ENCODE data around the gene CYP8B1.

The CYP8B1 gene

GRCh38 chr3:42876940-42877720 is 1.5 kb upstream of the CYP8B1 start:
- H3K4me3 ChIP-seq (ENCODE audit: low read depth, low read length), result no peak overlapping the region
- TF ChIP-seq, protein P1, sequence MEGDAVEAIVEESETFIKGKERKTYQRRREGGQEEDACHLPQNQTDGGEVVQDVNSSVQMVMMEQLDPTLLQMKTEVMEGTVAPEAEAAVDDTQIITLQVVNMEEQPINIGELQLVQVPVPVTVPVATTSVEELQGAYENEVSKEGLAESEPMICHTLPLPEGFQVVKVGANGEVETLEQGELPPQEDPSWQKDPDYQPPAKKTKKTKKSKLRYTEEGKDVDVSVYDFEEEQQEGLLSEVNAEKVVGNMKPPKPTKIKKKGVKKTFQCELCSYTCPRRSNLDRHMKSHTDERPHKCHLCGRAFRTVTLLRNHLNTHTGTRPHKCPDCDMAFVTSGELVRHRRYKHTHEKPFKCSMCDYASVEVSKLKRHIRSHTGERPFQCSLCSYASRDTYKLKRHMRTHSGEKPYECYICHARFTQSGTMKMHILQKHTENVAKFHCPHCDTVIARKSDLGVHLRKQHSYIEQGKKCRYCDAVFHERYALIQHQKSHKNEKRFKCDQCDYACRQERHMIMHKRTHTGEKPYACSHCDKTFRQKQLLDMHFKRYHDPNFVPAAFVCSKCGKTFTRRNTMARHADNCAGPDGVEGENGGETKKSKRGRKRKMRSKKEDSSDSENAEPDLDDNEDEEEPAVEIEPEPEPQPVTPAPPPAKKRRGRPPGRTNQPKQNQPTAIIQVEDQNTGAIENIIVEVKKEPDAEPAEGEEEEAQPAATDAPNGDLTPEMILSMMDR (IDR thresholded peaks at IDR 0.05; ENCODE audit: borderline replicate concordance, insufficient read depth, low read depth, low read length), result no peak

- no peak overlapping the region for H3K4me3 ChIP-seq (ENCODE audit: low read depth, low read length)
- TF ChIP-seq, protein P1 (IDR thresholded peaks at IDR 0.05; ENCODE audit: borderline replicate concordance, insufficient read depth, low read depth, low read length), result no peak
These were observed 722 bp upstream of the CYP8B1 start for GRCh38 chr3:42876401-42876800.

DNA sequence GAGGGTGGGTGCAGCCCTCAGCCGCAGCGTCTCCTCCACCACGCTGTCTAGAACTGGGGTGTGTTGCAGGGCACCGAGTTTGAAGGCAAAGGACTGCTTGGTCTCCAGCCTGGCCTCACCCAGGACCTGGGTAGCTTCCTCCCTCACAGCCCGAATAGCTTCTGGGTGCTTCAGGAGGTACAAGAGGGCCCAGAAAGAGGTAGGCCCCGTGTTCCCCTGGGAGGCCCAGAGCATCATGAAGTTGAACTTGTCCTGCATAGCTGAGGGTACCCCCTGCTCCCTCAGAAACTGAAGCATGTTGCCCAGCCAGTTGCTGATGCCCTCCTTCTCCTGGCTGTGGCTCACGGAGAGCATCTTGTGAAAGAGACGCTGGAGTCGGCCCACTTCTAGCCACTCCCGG is 930 bp downstream of the CYP8B1 start:
- TF ChIP-seq, protein P1 (IDR thresholded peaks at IDR 0.05; ENCODE audit: borderline replicate concordance, insufficient read depth, low read depth, low read length), result no peak

GRCh38 chr3:42873221-42873982 is 2.3 kb downstream of the CYP8B1 start:
- TF ChIP-seq, protein P1 (IDR thresholded peaks at IDR 0.05; ENCODE audit: borderline replicate concordance, insufficient read depth, low read depth, low read length), result no peak
- H3K4me3 ChIP-seq (ENCODE audit: low read depth, low read length), result no peak overlapping the region

More for the DNA sequence above, 930 bp downstream of the CYP8B1 start:
- no peak overlapping the region for H3K4me3 ChIP-seq (ENCODE audit: low read depth, low read length)

DNA sequence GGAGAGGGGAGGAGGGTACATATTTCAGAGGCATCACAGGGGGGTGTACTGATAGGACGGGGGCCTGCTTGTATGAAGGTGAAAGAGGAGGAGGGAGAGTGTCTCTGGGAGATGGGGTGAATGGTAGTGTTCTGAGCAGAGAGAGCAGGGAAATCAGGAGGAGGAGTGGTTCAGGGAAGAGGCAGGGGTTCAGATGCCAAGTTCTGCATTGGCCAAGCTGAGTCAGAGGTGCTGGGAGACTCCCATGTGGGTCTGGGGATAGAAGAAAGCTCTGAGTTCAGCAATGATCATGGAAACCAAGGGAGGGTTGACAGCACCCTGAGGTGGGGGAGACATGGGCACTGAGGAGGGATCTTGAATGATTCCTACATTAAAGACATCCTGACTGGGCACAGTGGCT is 3.0 kb downstream of the CYP8B1 start:
- TF ChIP-seq, protein P1 (IDR thresholded peaks at IDR 0.05; ENCODE audit: borderline replicate concordance, insufficient read depth, low read depth, low read length), result no peak
- no peak overlapping the region for H3K4me3 ChIP-seq (ENCODE audit: low read depth, low read length)

- TF ChIP-seq, protein P1 (IDR thresholded peaks at IDR 0.05; ENCODE audit: borderline replicate concordance, insufficient read depth, low read depth, low read length), result no peak
- no peak overlapping the region for H3K4me3 ChIP-seq (ENCODE audit: low read depth, low read length)
These were observed 4.0 kb downstream of the CYP8B1 start for GRCh38 chr3:42871592-42872196.
